ENCODE measurements around the gene TM4SF1. TPM values are rescaled to one million over a fixed set of nuclear protein-coding genes. Genes with fewer than 3 reads are reported as not detected.

TM4SF1 gene
- polyA plus RNA-seq, 1 donor from 2014 or later = 0.81 TPM

DNA sequence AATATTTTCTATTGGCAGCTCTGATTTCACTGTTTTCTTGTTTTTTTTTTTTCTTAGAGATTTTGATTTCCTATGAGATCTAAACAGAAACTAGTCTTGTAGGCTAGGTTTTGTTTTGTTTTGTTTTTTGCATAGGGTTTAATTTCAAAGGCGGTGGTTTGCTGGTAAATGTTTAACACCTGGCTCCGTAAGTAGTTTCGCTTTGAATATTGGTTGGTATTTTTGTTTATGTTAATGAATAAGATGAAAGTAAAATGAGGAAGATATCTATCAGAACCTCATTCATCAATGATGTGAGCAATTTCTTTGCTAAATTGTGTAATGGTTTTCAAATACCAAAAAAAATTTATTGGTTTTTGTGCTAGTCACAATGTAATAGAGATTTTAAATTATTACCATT, 39.7 kb upstream of the TM4SF1 start:
- Histone ChIP-seq H3K9ac (ENCODE audit: low read length) (no peak overlapping the region), H4K20me1 (ENCODE audit: insufficient read depth) (no peaks in the 10 kb centered on the region)

DNA sequence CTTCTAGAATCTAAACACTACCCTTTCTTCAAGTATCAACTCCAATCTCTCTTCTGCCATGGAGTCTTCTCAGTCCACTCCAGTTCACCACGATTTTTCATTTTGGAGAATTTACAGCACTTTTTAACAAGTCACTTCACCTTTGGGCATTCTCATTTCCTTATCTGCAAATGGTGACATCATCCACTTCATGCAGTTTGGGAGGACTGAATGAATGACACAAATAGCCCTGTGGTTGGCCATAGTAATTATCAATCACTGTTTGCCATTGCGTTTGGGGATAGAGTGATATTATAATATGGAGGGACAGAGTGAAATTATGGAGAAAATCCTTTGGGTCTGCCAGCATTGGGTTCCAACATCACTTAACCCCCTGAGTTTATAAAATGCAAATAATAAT, 38.0 kb upstream of the TM4SF1 start:
- H3K4me3 ChIP-seq (ENCODE audit: low read length) = no peak overlapping the region
- no peaks in the 10 kb centered on the region for H3K9me2 ChIP-seq (ENCODE audit: insufficient read depth, low read length)
- H2AFZ ChIP-seq (ENCODE audit: low read depth, low read length) = no peak overlapping the region
- H3K27ac ChIP-seq (ENCODE audit: low read length) = no peak overlapping the region
- H3K27me3 ChIP-seq (ENCODE audit: insufficient read depth, low read depth, low read length) = no peaks in the 10 kb centered on the region
- H3K9me3 ChIP-seq (ENCODE audit: low read length) = no peaks in the 10 kb centered on the region
- H3K4me2 ChIP-seq (ENCODE audit: low read length) = no peak overlapping the region
- no peaks in the 10 kb centered on the region for H3K36me3 ChIP-seq (ENCODE audit: insufficient read depth, low read length)
- no peaks in the 10 kb centered on the region for H3F3A ChIP-seq (ENCODE audit: insufficient read depth, low read length, poor library complexity, severe bottlenecking)
- no peaks in the 10 kb centered on the region for H4K20me1 ChIP-seq (ENCODE audit: insufficient read depth)
- no peaks in the 10 kb centered on the region for H3K79me2 ChIP-seq (replicated peaks; ENCODE audit: insufficient read depth, low read length)
- H3K9ac ChIP-seq (ENCODE audit: low read length) = no peak overlapping the region
- TF ChIP-seq TAF1 (IDR thresholded peaks at IDR 0.05; ENCODE audit: low read depth) = no peak
- no peak for TF ChIP-seq SMC3 (conservative IDR thresholded peaks at IDR 0.05; ENCODE audit: poor library complexity)
- no peak for TF ChIP-seq EZH2 (IDR thresholded peaks at IDR 0.05; ENCODE audit: borderline replicate concordance, insufficient read depth, low read length, poor library complexity, severe bottlenecking)
- TF ChIP-seq EP300 (conservative IDR thresholded peaks at IDR 0.05; ENCODE audit: poor library complexity, severe bottlenecking) = no peak
- no peak for TF ChIP-seq RAD21 (conservative IDR thresholded peaks at IDR 0.05)
- no peak for TF ChIP-seq MXI1 (conservative IDR thresholded peaks at IDR 0.05; ENCODE audit: poor library complexity, severe bottlenecking)
- TF ChIP-seq, protein P1, sequence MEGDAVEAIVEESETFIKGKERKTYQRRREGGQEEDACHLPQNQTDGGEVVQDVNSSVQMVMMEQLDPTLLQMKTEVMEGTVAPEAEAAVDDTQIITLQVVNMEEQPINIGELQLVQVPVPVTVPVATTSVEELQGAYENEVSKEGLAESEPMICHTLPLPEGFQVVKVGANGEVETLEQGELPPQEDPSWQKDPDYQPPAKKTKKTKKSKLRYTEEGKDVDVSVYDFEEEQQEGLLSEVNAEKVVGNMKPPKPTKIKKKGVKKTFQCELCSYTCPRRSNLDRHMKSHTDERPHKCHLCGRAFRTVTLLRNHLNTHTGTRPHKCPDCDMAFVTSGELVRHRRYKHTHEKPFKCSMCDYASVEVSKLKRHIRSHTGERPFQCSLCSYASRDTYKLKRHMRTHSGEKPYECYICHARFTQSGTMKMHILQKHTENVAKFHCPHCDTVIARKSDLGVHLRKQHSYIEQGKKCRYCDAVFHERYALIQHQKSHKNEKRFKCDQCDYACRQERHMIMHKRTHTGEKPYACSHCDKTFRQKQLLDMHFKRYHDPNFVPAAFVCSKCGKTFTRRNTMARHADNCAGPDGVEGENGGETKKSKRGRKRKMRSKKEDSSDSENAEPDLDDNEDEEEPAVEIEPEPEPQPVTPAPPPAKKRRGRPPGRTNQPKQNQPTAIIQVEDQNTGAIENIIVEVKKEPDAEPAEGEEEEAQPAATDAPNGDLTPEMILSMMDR (IDR thresholded peaks at IDR 0.05; ENCODE audit: poor library complexity, severe bottlenecking) = no peak
- no peak for TF ChIP-seq POLR2AphosphoS5 (IDR thresholded peaks at IDR 0.05)
- TF ChIP-seq, protein P2, sequence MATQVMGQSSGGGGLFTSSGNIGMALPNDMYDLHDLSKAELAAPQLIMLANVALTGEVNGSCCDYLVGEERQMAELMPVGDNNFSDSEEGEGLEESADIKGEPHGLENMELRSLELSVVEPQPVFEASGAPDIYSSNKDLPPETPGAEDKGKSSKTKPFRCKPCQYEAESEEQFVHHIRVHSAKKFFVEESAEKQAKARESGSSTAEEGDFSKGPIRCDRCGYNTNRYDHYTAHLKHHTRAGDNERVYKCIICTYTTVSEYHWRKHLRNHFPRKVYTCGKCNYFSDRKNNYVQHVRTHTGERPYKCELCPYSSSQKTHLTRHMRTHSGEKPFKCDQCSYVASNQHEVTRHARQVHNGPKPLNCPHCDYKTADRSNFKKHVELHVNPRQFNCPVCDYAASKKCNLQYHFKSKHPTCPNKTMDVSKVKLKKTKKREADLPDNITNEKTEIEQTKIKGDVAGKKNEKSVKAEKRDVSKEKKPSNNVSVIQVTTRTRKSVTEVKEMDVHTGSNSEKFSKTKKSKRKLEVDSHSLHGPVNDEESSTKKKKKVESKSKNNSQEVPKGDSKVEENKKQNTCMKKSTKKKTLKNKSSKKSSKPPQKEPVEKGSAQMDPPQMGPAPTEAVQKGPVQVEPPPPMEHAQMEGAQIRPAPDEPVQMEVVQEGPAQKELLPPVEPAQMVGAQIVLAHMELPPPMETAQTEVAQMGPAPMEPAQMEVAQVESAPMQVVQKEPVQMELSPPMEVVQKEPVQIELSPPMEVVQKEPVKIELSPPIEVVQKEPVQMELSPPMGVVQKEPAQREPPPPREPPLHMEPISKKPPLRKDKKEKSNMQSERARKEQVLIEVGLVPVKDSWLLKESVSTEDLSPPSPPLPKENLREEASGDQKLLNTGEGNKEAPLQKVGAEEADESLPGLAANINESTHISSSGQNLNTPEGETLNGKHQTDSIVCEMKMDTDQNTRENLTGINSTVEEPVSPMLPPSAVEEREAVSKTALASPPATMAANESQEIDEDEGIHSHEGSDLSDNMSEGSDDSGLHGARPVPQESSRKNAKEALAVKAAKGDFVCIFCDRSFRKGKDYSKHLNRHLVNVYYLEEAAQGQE (IDR thresholded peaks at IDR 0.05; ENCODE audit: borderline replicate concordance) = no peak

More for the DNA sequence above, 39.7 kb upstream of the TM4SF1 start:
- no peaks in the 10 kb centered on the region for H3K36me3 ChIP-seq (ENCODE audit: insufficient read depth, low read length)
- H3K27me3 ChIP-seq (ENCODE audit: insufficient read depth, low read depth, low read length) = no peaks in the 10 kb centered on the region
- no peaks in the 10 kb centered on the region for H3K79me2 ChIP-seq (replicated peaks; ENCODE audit: insufficient read depth, low read length)
- H3K27ac ChIP-seq (ENCODE audit: low read length) = no peak overlapping the region
- no peak overlapping the region for H3K4me2 ChIP-seq (ENCODE audit: low read length)
- TF ChIP-seq SMC3 (conservative IDR thresholded peaks at IDR 0.05; ENCODE audit: poor library complexity) (no peak), EZH2 (IDR thresholded peaks at IDR 0.05; ENCODE audit: borderline replicate concordance, insufficient read depth, low read length, poor library complexity, severe bottlenecking) (no peak), POLR2AphosphoS5 (IDR thresholded peaks at IDR 0.05) (no peak), TAF1 (IDR thresholded peaks at IDR 0.05; ENCODE audit: low read depth) (no peak)
- TF ChIP-seq, protein P1 (IDR thresholded peaks at IDR 0.05; ENCODE audit: poor library complexity, severe bottlenecking) = no peak
- TF ChIP-seq, protein P2 (IDR thresholded peaks at IDR 0.05; ENCODE audit: borderline replicate concordance) = no peak
- H3K9me3 ChIP-seq (ENCODE audit: low read length) = no peaks in the 10 kb centered on the region
- H3K9me2 ChIP-seq (ENCODE audit: insufficient read depth, low read length) = no peaks in the 10 kb centered on the region
- H3F3A ChIP-seq (ENCODE audit: insufficient read depth, low read length, poor library complexity, severe bottlenecking) = no peaks in the 10 kb centered on the region
- H2AFZ ChIP-seq (ENCODE audit: low read depth, low read length) = no peak overlapping the region
- H3K4me3 ChIP-seq (ENCODE audit: low read length) = no peak overlapping the region

Measured in neural cell (in vitro differentiated cells).